ENCODE measurements around the gene INPP5D.
A peak's percentile ranks its signal among the peaks of the same experiment; 100 is the strongest.
"Not testable (repeated sequence)": the region's sequence is repeated elsewhere in the genome, so short reads cannot be mapped to it uniquely, and the experiment has no call there.

The INPP5D gene

DNA sequence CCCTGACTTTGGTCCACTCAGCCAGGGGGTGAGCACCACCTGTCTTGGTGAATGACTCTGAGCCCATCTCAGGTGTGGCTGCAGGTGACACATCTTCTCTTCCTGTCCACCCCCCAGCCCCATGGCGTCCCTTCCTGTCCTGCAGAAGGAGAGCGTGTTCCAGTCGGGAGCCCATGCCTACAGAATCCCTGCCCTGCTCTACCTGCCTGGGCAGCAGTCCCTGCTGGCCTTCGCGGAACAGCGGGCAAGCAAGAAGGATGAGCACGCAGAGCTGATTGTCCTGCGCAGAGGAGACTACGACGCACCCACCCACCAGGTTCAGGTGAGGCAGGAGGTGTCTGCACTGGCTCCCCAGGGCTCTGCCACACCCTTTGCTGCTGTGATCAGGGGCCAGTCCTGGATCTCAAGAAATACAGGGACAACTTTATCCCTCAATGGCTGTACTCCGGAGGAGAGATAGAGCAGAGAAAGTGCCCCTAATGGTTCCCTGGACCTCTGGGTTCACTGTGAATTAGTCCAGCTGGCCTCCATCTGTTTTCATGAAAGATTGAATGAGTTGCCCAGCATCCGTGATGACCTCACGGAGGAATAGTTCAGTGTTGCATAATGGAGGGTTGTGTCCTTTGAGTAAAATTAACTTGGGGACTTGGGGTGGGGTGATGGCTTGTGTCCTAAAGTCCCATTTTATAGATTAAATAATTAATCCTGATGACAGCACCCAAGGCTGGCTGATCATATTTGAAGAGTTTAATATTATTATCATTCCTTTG lies 27.4 kb upstream of the INPP5D start, which contains the start of gene NEU2:
Gene NEU2, plus strand, starts transcription at position 122 of the 770 bp plus-strand sequence. Its CDS starts 0 bp downstream, at position 122.
- DNase-seq = no peak

DNA sequence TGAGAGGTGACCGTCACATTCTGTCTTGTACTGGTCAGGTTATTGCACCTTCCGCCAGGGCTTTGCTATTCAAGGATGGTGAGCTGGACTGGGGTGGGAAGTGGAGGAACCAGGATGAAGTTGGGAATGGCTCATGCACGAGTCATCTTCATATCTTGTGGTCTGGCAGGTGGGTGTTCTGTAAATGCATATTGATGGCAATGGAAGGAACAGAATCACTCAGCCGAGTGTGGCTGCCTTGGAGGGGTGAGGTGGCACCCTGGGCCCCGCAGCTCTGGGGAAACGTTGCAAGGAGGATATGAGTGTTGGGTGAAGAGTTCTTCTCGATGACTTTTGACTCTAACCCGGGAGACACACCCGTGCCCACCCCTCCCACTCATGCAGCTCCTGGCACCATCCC lies 26.5 kb upstream of the INPP5D start:
- DNase-seq = no peak

DNA sequence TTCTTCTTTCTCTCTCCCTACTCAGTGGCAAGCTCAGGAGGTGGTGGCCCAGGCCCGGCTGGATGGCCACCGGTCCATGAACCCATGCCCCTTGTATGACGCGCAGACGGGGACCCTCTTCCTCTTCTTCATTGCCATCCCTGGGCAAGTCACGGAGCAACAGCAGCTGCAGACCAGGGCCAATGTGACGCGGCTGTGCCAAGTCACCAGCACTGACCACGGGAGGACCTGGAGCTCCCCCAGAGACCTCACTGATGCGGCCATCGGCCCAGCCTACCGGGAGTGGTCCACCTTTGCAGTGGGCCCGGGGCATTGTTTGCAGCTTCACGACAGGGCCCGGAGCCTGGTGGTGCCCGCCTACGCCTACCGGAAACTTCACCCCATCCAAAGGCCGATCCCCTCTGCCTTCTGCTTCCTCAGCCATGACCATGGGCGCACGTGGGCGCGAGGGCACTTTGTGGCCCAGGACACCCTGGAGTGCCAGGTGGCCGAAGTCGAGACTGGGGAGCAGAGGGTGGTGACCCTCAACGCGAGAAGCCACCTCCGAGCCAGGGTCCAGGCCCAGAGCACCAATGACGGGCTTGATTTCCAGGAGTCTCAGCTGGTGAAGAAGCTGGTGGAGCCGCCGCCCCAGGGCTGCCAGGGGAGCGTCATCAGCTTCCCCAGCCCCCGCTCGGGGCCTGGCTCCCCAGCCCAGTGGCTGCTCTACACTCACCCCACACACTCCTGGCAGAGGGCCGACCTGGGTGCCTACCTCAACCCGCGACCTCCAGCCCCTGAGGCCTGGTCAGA lies 25.9 kb upstream of the INPP5D start:
- no peak for DNase-seq

DNA sequence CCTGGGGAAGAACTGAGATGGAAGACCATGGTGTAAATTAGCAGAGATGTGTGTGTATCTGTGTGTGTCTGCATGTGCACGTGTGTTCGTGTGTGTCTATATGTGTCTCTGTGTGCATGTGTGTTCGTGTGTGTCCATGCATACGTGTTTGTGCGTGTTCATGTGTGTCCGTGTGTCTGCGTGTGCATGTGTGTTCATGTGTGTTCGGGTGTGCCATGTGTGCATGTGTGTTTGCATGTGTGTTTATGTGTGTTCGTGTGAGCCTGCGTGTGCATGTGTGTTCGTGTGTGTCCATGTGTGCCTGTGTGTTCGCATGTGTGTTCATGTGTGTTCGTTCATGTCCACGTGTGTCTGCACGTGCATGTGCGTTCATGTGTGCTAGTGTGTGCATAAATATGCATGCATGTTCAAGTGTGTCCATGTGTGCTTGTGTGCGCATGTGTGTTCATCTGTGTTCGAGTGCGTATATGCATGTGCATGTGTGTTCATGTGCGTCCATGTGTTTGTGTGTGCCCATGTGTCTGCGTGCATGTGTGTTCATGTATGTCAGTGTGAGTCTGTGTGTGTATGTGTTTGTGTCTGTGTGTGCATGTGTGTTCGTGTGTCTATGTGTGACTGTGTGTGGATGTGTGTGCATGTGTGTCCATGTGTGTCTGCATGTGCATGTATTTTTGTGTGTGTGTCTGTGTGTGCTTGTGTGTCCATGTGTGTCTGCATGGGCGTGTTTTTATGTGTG lies 24.5 kb upstream of the INPP5D start:
- no peak for DNase-seq

DNA sequence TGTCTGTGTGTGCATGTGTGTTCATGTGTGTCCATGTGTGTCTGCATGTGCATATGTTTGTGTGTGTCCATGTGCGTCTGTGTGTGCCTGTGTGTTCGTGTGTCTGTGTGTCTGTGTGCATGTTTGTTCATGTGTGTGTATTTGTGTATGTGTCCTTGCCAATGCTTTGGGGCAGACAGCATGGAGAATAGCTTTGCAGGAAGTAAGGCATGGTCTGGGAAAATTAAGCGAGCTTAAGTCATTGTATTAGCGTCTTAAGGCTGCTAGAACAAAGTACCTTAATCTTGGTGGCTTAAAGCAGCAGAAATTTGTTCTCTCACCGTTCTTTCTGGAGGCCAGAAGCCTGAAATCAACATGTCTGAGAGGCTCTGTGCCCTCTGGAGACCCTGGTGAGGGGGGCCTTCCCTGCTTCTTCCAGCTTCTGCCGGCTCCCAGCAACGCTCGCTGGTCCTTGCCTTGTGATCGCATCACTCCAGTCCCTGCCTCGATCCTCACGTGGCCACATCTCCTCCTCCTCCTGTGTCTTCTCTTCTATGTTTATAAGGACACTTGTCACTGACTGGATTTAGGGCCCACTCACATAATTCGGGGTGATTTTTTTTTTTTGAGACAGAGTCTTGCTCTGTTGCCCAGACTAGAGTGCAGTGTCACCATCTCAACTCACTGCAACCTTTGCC lies 23.8 kb upstream of the INPP5D start:
- no peak for DNase-seq

DNA sequence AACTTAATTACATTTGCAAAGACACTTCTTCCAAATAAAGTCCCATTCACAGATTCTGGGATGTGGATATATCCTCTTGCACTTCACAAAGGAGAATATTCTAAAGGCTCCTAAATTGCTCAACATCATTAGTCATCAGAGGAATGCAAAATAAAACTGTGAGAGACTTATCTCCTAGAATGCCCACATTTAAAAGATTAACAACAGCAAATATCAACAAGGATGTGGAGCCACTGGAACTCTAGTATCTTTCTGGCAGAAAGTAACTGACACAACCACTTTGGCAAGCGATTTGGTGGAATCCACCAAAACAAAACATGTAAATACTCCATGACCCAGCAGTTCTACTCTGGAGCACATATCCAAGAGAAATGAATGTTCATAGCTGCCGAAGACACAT lies 23.1 kb upstream of the INPP5D start:
- DNase-seq = no peak

DNA sequence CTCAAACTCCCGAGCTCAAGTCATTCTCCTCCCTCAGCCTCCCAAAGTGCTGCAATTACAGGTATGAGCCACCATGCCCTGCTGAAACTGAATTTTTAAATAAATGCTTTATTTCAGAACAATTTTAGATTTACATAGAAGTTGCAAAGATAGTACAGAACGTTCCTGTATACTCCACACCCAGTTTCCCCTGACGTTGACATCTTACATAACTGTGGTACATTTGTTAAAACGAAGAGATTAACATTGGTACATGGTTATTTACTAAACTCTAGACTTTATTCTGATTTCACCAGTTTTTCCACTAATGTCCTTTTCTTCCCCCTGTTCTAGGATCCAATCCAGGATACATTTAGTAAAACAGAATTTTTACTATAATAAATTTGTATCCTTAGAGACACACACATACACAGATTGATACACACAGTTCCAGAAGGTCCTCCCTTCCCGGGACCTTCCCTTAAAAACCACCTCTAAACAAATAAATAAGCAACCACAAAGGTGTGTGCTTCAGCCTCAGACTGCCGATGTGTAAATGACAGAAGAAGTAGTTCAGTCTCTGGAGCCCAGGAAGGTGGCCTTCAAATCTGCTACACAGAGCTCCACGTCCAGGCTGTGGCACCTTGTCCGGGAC lies 20.8 kb upstream of the INPP5D start:
- no peak for DNase-seq

DNA sequence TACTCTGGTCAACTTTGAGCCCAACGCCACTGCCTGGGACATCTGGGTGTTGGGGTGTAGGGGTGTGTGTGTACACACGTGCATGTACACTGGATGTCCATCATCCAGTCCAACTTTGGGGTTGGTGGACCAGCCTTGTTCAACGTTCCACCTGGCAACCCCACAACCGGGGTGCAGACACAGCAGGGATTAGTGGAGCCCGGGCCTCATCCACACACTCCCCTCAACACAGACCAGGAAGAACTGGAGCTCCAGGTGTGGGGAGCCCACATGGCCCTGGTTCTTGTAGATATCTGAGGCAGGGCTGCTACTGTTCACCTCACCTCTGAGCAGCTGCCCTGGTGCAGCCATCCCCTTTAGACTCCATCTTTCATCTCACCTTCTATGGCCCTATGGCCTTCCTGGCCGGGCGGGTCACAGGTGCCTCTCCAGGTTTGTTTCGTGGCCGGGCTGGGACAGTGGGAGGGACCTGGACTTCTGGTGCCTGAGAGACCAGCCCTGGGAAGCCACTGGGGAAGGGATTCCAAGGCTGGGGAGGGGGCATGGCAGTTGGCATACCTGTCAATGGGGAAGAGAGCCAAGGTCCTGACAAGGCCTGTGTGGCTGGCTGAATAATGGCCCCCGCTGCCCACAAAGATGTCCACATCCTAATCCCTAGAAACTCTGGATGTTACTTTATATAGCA lies 20.2 kb upstream of the INPP5D start:
- no peak for DNase-seq

DNA sequence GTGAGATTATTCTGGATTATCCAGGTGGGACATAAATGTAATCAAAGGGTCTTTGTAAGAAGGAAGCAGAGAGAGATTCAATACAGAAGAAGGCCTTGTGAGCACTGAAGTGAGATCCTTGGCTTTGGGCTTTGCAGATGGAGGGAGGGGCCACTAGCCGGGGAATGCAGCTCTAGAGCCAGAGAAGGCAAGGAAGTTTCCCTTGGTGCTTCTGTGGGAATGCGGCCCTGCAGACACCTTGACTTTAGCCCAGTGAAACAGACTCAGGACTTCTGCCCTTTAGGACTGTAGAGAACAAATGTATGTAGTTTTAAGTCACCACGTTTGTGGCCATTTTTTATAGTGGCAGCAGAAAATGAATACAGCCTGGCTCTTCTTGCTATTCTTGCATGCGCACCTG lies 19.6 kb upstream of the INPP5D start:
- no peak for DNase-seq

DNA sequence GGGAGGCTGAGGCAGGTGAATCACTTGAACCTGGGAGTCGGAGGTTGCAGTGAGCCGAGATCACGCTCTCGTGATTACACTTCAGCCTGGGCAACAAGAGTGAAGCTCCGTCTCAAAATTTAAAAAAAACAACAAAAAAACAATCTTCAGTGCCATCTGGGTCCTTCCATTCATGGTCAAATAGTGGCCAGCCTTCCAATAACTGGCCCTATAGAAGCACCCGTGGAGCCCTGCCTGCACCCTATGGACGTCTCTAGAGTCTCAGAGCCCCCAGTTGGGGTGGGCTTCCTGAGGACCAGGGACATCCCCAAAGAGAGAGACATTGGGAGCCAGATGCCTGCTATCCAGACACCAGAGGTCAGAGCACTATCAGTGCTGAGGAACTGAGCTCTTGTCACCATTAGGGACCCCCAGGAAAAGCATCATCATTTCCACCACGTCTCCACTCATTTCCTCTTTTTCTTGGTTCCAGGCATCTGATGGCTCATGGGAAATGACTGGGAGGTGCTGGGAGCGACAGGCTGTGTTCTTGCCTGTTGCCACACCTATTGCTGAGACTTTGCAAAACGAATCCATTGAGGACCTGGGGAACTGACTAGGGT lies 18.3 kb upstream of the INPP5D start:
- no peak for DNase-seq

DNA sequence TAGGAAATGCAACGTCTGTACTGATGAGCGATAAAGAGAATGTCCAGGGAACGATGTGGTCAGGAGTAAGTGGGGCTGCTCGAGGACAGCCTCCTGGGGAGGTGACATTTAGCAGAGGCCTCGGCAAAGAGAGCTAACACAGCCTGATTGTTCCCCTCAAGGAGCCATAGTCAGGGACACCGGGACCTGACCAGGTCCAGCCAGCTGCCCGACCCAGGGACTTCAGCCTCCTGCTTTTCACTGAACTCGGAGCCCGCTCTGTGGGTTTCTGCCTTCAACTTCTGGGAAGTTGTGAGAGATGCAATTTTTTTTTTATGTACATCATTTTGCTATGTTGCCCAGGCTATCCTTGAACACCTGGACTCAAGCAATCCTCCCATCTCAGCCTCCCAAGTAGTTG lies 17.6 kb upstream of the INPP5D start:
- DNase-seq = no peak

DNA sequence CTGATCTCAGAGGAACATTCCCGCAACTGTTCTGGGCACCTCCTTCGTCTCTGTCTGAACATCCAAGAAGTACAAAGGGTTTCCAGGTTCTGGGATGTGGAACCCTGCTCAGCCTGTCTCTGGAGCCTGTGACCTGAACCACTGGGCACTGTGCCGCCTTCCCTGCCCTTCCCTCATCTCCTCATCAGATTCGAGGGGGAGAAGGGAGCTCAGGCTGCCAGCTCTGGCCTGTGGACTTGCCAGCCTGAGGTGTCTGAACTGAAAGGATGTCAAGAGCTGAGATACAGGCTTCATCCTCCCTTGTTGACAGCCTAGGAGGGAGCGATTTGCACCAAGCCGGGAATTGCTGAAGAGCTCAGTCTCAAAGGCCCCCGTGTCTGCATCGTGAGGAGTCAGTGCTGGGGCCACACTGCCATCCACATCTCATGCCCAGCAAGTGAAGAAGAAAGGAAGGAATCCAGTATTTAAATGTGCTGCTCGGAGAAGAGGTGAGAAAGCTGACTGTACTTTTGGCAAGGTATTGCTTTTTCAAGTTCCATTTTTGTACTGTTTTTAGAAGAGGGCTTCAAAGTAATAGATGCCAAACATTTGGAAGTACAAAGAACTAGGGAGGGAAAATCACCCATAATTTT lies 15.1 kb upstream of the INPP5D start:
- DNase-seq = no peak

DNA sequence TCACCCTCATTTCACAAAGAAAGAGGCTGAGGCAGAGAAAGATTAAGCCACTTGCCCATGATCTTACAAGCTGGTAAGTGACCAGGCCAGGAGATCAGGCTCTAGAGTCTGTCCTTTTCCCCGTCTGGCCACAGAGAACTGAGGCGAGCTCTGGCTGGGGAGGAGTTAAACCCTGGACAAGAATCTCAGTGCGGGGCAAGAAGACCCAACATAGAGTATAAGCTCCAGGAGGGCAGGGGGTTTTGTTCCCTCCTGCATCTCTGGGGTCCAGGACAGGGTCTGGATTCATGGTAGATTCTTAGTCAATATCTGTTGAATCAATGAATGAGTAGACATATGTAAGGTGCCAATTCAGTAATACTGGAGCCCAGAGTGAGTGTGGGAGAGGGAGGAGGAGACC lies 12.9 kb upstream of the INPP5D start:
- DNase-seq = no peak

DNA sequence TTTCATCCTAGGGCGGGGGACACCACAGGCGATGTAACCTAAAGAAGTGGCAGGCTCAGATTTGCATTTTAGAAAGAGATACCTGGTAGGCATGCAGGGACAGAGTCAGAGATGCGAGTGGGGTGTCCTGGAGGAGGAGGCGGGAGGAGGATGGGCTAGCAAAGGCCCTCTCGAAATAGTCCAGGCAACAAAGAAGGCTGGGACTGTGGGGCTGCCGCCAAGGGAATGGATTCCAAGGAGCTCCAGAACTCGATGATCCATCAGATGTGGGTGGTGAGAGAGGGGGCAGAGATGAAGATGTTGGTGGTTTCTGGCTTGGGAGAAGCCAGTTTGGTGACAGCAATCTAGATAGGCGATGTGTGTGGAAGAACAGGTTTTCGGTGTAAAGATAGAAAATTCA lies 12.5 kb upstream of the INPP5D start:
- DNase-seq = no peak

DNA sequence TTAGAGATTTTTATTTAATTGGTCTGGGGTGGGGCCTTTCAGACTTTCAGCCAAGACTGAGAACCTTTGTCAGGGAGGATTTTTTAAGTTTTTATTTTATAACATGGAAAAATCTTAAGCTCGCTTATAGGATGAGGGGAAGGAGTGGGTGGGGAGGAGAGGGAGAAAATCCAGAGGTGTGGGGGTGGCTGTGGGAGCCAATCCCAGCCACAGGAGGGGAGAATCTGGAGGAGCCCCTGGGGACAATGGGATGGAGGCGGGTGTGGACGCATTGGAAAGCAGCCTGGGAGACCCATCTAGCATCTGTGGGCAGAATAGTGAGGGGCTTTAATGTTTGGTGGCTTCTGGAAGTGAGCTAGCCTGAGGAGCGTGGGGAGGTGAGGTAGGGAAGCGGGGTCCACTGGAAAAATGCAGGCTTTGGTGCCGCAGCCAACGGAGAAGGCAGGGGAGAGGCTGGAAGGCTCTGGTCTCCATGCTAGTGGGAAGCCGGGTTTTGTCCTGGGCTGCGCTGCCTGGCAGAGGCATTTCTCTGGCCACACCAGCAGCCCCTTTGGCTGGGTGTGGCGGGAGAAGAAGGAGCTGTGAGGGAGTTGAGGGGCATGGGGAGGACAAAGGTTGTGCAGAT lies 11.5 kb upstream of the INPP5D start:
- no peak for DNase-seq

DNA sequence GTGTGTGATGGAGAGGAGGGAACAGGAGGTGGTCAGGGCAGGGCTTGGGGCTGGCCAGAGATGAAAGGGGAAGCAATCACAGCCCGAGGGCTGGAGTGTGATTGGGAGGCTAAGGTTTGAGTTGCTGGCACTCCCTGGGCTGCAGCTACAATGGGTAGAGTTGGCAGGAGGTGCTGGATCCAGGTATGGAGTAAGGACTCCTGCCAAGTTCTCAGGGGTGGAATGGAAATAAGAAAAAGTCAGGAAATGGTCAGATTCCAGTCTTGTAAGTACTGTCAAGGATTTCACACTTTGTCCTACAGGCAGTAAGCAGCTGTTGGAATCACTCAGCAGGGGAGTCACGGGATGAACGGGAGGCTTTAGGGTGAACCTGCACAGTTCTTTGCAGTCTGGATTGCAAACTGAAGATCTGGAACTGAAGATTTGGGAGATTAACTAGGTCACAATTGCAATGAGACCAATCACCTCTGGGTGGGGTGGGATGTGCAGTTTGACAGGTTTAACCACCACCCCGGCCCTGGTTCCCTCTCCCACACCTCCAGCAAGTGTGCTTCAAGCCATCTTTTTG lies 10.9 kb upstream of the INPP5D start:
- DNase-seq = no peak

DNA sequence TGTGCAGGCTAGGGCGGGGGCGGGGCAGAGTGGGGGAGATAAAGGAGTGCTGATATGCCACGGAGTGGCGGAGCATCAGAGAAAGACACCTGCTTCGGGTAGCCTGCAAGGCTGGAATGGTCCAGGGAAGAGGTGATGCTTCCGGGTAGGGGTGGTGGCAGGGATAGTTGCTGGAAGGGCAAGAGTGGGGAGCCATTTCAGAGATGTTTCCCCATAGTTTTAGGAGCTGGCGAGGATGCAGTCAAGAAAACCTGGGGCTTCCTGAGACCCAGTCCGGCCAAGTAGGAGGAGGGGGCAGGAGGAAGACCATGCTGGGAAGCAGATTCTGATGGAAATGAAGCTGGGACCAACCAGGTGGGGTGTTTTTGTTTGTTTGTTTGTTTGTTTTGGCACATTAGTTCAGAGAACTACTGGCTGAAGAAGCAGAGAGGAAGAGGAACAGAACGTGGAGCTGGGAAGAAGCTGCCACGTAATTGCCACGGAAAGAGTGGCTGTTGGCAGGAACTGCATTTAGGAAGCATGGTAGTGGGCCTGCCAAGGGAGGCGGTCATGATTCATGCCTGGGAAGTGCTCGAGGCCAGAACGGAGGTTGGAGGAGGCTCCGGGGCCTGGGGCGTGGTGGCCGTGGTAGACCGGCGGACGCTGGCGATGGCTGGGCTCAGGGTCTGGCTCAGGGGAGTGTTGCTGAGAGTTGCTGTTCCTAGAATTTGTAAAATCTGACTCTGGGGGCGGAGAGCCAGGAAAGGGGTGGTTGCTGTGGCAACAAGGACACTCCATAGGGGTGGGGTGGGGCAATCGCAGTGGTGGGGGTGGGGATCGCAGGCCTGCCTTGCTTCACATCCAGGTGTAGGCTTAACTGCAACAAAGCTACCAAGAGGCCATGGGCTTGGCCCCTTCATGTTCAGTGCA lies 8.6 kb upstream of the INPP5D start:
- peak; percentile 29 for DNase-seq

DNA sequence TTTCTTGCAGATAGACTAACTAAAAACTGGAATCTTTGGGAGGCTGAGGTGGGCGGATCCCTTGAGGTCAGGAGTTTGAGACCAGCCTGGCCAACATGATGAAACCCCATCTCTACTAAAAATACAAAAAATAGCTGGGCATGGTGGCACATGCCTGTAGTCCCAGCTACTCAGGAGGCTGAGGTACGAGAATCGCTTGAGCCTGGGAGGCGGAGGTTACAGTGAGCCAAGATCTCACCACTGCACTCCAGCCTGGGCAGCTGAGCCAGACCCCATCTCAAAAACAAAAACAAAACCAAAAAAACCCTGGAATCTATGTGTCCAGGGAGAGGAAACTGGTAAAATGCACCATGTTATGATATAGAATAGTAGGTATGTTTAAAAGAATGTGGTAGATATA lies 7.6 kb upstream of the INPP5D start:
- DNase-seq = not testable (repeated sequence)

Data from CD4-positive, alpha-beta T cell treated with Interleukin-15 for 1 hour (primary cell).